GM21717 (cell line): Measurements from ENCODE around the gene STK32C.

Experiments used
- ATAC-seq: cut with Tn5 transposase; IDR thresholded peaks from one replicate; pipeline ENCODE4 v1.9.1; 2021; ENCODE audit warnings: mild to moderate bottlenecking, moderate library complexity; ENCODE audit not compliant: unreplicated experiment

Gene STK32C

DNA sequence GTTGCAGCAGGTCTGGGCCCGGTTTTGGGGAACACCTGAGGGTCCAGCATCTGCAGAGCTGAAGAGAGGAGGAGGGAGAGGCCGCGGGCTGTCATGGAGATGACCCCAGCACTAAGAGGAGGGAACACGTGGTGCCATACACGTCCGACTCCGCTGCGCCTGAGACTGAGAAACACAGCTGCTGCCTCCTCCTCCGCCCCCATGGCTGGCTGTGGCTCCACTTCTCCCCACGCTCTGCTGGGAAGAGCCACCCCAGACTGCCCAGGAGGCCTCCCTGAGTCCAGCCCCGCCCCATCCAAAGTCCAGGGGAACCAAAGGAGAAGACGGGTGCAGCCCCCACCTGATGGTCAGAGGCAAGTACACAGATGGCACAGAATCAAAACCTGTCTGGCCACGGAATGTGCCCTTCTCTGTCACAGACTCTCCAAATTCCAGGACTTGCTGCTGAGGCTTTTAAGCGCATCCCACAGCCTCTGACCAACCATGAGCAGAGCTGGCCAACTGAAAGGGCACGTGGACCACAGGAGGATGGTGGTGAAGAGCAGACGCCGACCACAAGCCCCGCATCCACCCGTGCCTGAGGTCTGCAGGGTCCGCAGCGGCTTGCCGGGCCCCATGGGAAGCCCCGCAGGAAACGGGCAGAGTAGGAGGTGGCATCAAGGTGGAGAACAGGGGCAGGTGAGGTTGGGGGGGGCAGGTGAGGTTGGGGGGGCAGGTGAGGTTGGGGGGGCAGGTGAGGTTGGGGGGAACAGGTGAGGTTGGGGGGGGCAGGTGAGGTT is 24.0 kb downstream of the STK32C start:
- no peak for ATAC-seq

- no peak for ATAC-seq
Measured at GRCh38 chr10:132282667-132283603, 24.8 kb downstream of the STK32C start.

DNA sequence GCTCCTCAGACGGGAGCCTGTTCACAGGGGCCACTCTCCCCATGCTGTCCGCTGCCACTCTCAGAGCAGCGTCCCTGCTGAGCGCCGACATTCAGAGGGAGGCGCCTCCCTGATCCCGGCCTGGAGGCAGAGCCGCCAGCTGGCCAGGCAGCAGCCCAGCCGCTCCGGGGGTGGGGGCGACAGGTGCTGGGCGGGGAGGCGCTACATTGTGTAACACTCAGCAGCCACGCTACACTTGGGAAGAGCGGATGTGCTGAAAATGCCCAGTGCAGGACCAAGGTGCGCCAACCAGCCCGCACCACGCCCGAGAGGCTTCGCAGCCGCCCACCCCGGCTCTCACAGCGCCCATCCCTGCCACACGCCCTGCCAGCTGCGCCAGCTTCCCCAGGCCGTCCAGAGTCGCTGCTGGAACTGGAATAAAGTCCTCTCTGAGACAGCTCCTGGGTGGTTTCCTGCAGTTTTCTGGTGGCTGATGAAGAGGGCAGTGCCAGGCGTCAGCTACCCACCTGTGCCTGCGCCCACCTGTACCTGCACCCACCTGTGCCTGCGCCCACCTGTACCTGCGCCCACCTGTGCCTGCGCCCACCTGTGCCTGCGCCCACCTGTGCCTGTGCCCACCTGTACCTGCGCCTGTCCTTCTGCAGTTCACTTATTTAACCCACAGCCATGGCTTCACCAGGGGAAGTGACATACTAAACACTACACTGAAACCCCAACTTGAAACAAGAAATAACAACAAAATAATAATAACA is 25.7 kb downstream of the STK32C start:
- ATAC-seq: no peak

DNA sequence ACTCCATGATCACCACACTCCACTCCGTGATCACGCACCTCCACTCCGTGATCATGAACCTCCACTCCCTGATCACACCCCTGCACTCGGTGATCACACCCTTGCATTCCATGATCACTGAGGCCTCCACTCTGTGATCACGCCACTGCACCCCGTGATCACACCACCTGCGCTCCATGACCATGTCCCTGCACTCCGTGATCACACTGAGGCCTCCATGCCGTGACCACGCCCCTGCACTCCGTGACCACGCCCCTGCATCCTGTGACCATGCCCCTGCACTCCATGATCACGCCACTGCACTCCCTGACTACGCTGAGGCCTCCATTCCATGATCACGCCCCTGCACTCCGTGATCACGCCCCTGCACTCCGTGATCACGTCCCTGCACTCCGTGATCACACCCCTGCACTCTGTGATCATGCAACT is 27.1 kb downstream of the STK32C start:
- ATAC-seq: no peak

DNA sequence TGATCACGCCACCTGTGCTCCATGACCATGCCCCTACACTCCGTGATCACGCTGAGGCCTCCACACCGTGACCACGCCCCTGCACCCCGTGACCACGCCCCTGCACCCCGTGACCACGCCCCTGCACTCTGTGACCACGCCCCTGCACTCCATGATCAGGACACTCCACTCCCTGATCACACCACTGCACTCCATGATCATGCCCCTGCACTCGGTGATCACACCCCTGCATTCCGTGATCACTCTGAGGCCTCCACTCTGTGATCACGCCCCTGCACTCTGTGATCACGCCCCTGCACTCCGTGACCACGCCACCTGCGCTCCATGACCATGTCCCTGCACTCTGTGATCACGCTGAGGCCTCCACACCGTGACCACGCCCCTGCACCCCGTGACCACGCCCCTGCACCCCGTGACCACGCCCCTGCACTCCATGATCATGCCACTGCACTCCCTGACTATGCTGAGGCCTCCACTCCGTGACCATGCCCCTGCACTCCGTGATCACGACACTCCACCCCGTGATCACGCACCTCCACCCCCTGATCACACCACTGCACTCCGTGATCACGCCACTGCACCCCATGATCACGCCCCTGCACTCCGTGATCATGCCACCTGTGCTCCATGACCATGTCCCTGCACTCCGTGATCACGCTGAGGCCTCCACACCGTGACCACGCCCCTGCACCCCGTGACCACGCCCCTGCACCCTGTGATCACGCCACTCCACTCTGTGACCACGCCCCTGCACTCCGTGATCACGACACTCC is 27.7 kb downstream of the STK32C start:
- ATAC-seq: no peak

DNA sequence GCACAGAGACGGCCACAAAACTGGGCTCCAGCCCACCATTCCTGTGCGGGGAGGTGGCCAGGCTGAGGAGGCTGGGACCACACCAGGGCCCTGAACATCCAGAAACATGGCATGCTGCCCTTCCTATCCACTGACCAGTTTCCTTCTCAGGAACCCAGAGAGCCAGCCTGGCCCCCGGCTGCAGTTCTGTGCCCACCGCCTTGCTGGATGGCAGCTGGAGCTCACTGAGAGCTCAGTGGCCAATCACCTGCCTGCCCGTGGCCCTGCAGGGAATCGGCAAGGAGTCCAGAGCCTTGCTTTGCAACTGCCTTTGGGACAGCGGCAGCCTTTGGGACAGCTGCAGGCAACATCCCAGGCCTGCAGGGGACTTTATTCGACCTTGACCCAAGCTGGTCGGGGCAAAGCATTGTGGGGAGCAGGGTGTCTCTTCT is 30.4 kb downstream of the STK32C start:
- ATAC-seq: no peak

DNA sequence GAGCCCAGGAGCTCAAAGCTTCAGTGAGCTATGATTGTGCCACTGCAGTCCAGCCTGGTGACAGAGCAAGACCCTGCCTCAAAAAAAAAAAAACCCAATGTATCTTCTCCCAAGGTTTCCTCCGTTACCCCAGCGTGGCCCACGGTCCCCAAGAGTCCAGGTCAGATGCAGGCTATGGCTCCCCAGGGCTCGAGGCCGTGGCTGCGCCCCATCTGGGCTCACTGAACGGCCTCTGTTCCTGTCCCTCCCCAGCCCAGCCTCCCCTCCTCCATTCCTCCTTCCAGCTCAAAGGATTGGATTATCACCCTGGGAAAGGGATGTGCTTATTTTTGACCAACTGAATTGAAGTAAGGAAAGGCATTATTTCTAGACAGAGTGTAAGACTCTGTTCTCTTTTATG is 31.0 kb downstream of the STK32C start:
- no peak for ATAC-seq

- no peak for ATAC-seq
Measured at GRCh38 chr10:132276179-132276675, 31.5 kb downstream of the STK32C start.

GRCh38 chr10:132275426-132276178 is 32.1 kb downstream of the STK32C start:
- no peak for ATAC-seq

DNA sequence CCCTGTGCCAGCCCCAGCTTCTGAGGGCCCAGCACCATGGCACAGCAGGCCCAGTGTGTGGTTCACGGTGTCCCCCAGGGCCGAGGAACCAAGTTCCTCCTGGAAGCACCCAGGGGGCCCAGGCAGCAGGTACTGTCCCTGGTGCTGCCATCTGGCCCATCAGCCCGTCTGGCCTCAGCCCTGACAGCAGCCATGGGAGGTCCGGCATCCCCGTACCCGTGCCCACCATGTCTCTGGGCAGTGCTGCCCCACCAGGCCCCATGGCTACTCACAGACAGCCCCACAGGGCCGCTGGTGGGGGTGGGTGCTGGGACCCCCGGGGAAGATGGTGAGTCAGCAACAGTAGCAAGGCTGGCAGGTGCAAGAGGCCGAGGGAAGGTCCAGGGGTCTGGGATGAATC is 32.8 kb downstream of the STK32C start:
- no peak for ATAC-seq

GRCh38 chr10:132274581-132274980 is 33.2 kb downstream of the STK32C start:
- ATAC-seq: no peak

DNA sequence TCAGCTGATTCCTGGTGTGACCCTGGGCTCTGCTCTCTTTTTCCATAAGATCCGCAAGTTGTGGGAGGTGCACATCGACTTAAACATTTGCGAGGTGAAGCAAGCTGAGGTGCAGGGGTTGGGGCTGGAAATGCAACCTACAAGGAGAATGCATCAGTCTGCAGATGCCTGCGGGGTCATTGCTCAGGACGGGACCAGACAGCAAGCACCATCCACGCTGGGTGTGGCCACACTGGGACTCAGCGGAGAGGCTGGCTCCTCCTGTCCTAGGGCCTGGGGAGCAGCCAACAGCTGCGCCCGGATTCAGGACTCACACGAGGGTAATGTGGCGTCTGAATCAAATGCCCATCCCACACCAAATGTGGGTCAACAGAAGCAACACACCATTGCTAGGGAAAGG is 33.8 kb downstream of the STK32C start:
- no peak for ATAC-seq

- ATAC-seq: no peak
Measured at GRCh38 chr10:132273304-132273944, 34.3 kb downstream of the STK32C start.

- ATAC-seq: no peak
Measured at GRCh38 chr10:132272231-132272971, 35.3 kb downstream of the STK32C start.

GRCh38 chr10:132271458-132272230 is 36.1 kb downstream of the STK32C start:
- no peak for ATAC-seq

DNA sequence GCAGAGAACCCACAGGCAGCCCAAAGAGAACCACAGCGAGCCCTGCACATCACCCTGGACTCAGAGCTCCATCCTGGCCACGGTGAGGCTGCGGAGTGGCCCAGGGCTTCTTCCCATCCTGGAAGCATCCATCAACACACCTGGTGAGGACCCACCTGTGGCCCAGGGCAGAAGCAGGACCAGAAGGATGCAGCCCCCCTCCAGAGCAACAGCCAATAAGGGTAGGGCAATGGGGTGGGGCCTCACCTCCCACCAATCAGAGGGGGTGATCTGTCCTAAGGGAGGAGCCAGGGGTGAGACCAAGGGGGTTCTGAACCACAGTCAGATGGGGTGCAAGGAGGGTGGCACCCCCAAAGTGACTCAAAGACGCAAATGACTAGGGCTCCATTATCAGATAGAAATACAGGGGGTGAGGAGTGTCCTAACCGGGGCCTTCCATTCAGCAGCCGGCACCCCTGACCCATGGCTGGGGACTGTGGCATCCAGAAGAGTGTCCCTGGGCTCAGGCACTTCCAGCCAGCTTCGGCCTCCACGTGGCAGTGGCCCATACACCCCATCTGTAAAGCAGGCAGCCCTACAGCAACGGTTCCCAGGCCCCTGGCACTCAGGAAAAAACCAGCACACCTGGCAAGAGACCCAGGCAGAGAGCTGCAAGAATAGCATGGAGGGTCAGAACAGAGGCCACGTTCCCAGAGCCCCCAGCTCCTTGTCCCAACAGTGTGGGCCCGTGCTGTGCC is 36.9 kb downstream of the STK32C start:
- ATAC-seq: no peak

DNA sequence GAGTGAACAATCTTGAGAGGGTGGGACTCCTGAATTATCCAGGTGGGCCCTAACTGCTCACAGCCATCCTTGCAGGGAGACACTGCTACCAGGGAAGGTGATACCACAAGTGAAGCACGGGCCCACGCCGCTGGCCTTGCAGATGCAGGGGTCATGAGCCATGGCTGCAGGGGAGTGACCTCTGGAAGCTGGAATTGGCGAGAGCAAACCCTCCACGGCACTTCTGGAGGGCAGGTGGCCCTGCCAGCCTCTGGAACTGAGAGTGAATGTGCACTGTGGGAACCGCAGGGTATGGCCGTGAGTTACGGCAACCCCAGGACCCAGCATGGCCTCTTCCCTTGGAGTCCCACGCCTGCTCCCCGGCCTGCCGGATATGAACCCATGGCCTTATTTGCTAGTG is 37.5 kb downstream of the STK32C start:
- ATAC-seq: no peak
